GM12878 (cell line): ENCODE results near the gene B4GALT4. TPM values are rescaled to one million over a fixed set of nuclear protein-coding genes. Genes with fewer than 3 reads are reported as not detected.

Experiments
- polyA plus RNA-seq, 11 experiments: library from polyadenylated mRNA; depleted of rRNA in 4 of 11; unstranded in 6 of 11; stranded (reverse) in 5 of 11; fragments of >200 nt; fragmentation: Nextera tagmentation in 4 of 11; fragmentation: Illumina TruSeq in 1 of 11; extraction: Ambion mirVana in 4 of 11; extraction: Trizol in 1 of 11; gene quantifications; 1 replicate in 1 of 11; 2 replicates in 10 of 11; pipeline versions ENCODE4 v1.2.1 to v1.2.3, GENCODE V29; 2011 to 2016; ENCODE audit warnings: inconsistent platforms in 2 of 11, missing spikeins in 2 of 11, low read depth in 1 of 11
- total RNA-seq, 4 experiments: library from RNA; depleted of rRNA in 3 of 4; stranded (reverse); fragments of >200 nt in 3 of 4; fragmentation: Illumina TruSeq in 1 of 4; extraction: Trizol in 1 of 4; gene quantifications; 2 replicates each; pipeline versions ENCODE4 v1.2.1 to v1.2.3, GENCODE V29; 2013 to 2021

The B4GALT4 gene
- total and polyA plus RNA-seq, 10 of the 15 experiments (the other 5 are each of a cell fraction or from before 2014, with no cell fraction given): 8.8 to 16.7 (median 13.1) TPM

Other genes with a start within 250 kb of the B4GALT4 start
- gene IGSF11, start 206.0 kb downstream of the B4GALT4 start, total RNA-seq (2014; rRNA removed): not detected in 2 replicates
- gene IGSF11, start 206.0 kb downstream of the B4GALT4 start, total RNA-seq (2014; rRNA removed; fragmentation: Illumina TruSeq; extraction: Trizol): not detected in 2 replicates
- not detected in 2 replicates for gene IGSF11, start 206.0 kb downstream of the B4GALT4 start, total RNA-seq (2021)
- gene IGSF11, start 206.0 kb downstream of the B4GALT4 start, polyA plus RNA-seq (2011; rRNA removed): not detected in 2 replicates
- 0.03 TPM in 1 of 2 replicates, not detected in the other for gene IGSF11, start 206.0 kb downstream of the B4GALT4 start, polyA plus RNA-seq (2014; fragmentation: Illumina TruSeq; extraction: Trizol)
- gene IGSF11, start 206.0 kb downstream of the B4GALT4 start, polyA plus RNA-seq (2014; fragmentation: Nextera tagmentation; extraction: Ambion mirVana): not detected
- not detected in 2 replicates for gene IGSF11, start 206.0 kb downstream of the B4GALT4 start, polyA plus RNA-seq (2014; rRNA removed)
- gene IGSF11, start 206.0 kb downstream of the B4GALT4 start, polyA plus RNA-seq (2016; fragmentation: Nextera tagmentation; extraction: Ambion mirVana): not detected
- not detected in 2 replicates for gene TEX55, start 94.7 kb downstream of the B4GALT4 start, total RNA-seq (2014; rRNA removed)
- not detected in 2 replicates for gene TEX55, start 94.7 kb downstream of the B4GALT4 start, total RNA-seq (2014; rRNA removed; fragmentation: Illumina TruSeq; extraction: Trizol)
- not detected in 2 replicates for gene TEX55, start 94.7 kb downstream of the B4GALT4 start, total RNA-seq (2021)
- gene TEX55, start 94.7 kb downstream of the B4GALT4 start, polyA plus RNA-seq (2011; rRNA removed): not detected in 2 replicates
- not detected in 2 replicates for gene TEX55, start 94.7 kb downstream of the B4GALT4 start, polyA plus RNA-seq (2014; fragmentation: Illumina TruSeq; extraction: Trizol)
- not detected for gene TEX55, start 94.7 kb downstream of the B4GALT4 start, polyA plus RNA-seq (2014; fragmentation: Nextera tagmentation; extraction: Ambion mirVana)
- gene TEX55, start 94.7 kb downstream of the B4GALT4 start, polyA plus RNA-seq (2014; rRNA removed): not detected in 2 replicates
- gene TEX55, start 94.7 kb downstream of the B4GALT4 start, polyA plus RNA-seq (2016; fragmentation: Nextera tagmentation; extraction: Ambion mirVana): not detected
- not detected in 2 replicates for gene UPK1B, start 67.3 kb downstream of the B4GALT4 start, total RNA-seq (2014; rRNA removed)
- not detected in 2 replicates for gene UPK1B, start 67.3 kb downstream of the B4GALT4 start, total RNA-seq (2014; rRNA removed; fragmentation: Illumina TruSeq; extraction: Trizol)
- gene UPK1B, start 67.3 kb downstream of the B4GALT4 start, total RNA-seq (2021): not detected in 2 replicates
- gene UPK1B, start 67.3 kb downstream of the B4GALT4 start, polyA plus RNA-seq (2011; rRNA removed): not detected in 2 replicates
- not detected in 2 replicates for gene UPK1B, start 67.3 kb downstream of the B4GALT4 start, polyA plus RNA-seq (2014; fragmentation: Illumina TruSeq; extraction: Trizol)
- gene UPK1B, start 67.3 kb downstream of the B4GALT4 start, polyA plus RNA-seq (2014; fragmentation: Nextera tagmentation; extraction: Ambion mirVana): not detected
- gene UPK1B, start 67.3 kb downstream of the B4GALT4 start, polyA plus RNA-seq (2014; rRNA removed): not detected in 2 replicates
- gene UPK1B, start 67.3 kb downstream of the B4GALT4 start, polyA plus RNA-seq (2016; fragmentation: Nextera tagmentation; extraction: Ambion mirVana): not detected
- 10.0 and 10.5 TPM in 2 replicates for gene ARHGAP31, start 53.5 kb upstream of the B4GALT4 start, total RNA-seq (2014; rRNA removed)
- gene ARHGAP31, start 53.5 kb upstream of the B4GALT4 start, total RNA-seq (2014; rRNA removed; fragmentation: Illumina TruSeq; extraction: Trizol): 10.5 and 10.6 TPM in 2 replicates
- gene ARHGAP31, start 53.5 kb upstream of the B4GALT4 start, total RNA-seq (2021): 26.4 and 27.4 TPM in 2 replicates
- 27.4 and 29.8 TPM in 2 replicates for gene ARHGAP31, start 53.5 kb upstream of the B4GALT4 start, polyA plus RNA-seq (2011; rRNA removed)
- 11.9 and 13.5 TPM in 2 replicates for gene ARHGAP31, start 53.5 kb upstream of the B4GALT4 start, polyA plus RNA-seq (2014; fragmentation: Illumina TruSeq; extraction: Trizol)
- gene ARHGAP31, start 53.5 kb upstream of the B4GALT4 start, polyA plus RNA-seq (2014; fragmentation: Nextera tagmentation; extraction: Ambion mirVana): 1 to 10 TPM in 1 of 2 experiments, under 1 TPM in 1; 0.97 to 1.6 TPM
- gene ARHGAP31, start 53.5 kb upstream of the B4GALT4 start, polyA plus RNA-seq (2014; rRNA removed): 10.1 and 10.7 TPM in 2 replicates
- gene ARHGAP31, start 53.5 kb upstream of the B4GALT4 start, polyA plus RNA-seq (2016; fragmentation: Nextera tagmentation; extraction: Ambion mirVana): 1 to 10 TPM; 6.9 to 7.2 TPM
- gene TMEM39A, start 222.7 kb upstream of the B4GALT4 start, total RNA-seq (2014; rRNA removed): 32.2 and 38.5 TPM in 2 replicates
- gene TMEM39A, start 222.7 kb upstream of the B4GALT4 start, total RNA-seq (2014; rRNA removed; fragmentation: Illumina TruSeq; extraction: Trizol): 20.7 and 23.3 TPM in 2 replicates
- 35.8 and 39.0 TPM in 2 replicates for gene TMEM39A, start 222.7 kb upstream of the B4GALT4 start, total RNA-seq (2021)
- 43.2 and 44.7 TPM in 2 replicates for gene TMEM39A, start 222.7 kb upstream of the B4GALT4 start, polyA plus RNA-seq (2011; rRNA removed)
- 19.8 and 21.7 TPM in 2 replicates for gene TMEM39A, start 222.7 kb upstream of the B4GALT4 start, polyA plus RNA-seq (2014; fragmentation: Illumina TruSeq; extraction: Trizol)
- gene TMEM39A, start 222.7 kb upstream of the B4GALT4 start, polyA plus RNA-seq (2014; fragmentation: Nextera tagmentation; extraction: Ambion mirVana): 10 to 100 TPM; 10.8 to 21.2 TPM
- 27.0 and 28.0 TPM in 2 replicates for gene TMEM39A, start 222.7 kb upstream of the B4GALT4 start, polyA plus RNA-seq (2014; rRNA removed)
- 10 to 100 TPM; 40.4 to 41.6 TPM for gene TMEM39A, start 222.7 kb upstream of the B4GALT4 start, polyA plus RNA-seq (2016; fragmentation: Nextera tagmentation; extraction: Ambion mirVana)
- 19.1 and 22.7 TPM in 2 replicates for gene POGLUT1, start 228.1 kb upstream of the B4GALT4 start, total RNA-seq (2014; rRNA removed)
- gene POGLUT1, start 228.1 kb upstream of the B4GALT4 start, total RNA-seq (2014; rRNA removed; fragmentation: Illumina TruSeq; extraction: Trizol): 18.5 and 19.0 TPM in 2 replicates
- 20.3 and 27.1 TPM in 2 replicates for gene POGLUT1, start 228.1 kb upstream of the B4GALT4 start, total RNA-seq (2021)
- 38.3 and 53.7 TPM in 2 replicates for gene POGLUT1, start 228.1 kb upstream of the B4GALT4 start, polyA plus RNA-seq (2011; rRNA removed)
- gene POGLUT1, start 228.1 kb upstream of the B4GALT4 start, polyA plus RNA-seq (2014; fragmentation: Illumina TruSeq; extraction: Trizol): 19.8 and 22.5 TPM in 2 replicates
- gene POGLUT1, start 228.1 kb upstream of the B4GALT4 start, polyA plus RNA-seq (2014; fragmentation: Nextera tagmentation; extraction: Ambion mirVana): 10 to 100 TPM; 18.3 to 37.9 TPM
- 13.3 and 16.4 TPM in 2 replicates for gene POGLUT1, start 228.1 kb upstream of the B4GALT4 start, polyA plus RNA-seq (2014; rRNA removed)
- gene POGLUT1, start 228.1 kb upstream of the B4GALT4 start, polyA plus RNA-seq (2016; fragmentation: Nextera tagmentation; extraction: Ambion mirVana): 10 to 100 TPM; 25.7 to 29.3 TPM